Calu3 (cell line): ENCODE data around the gene PARD6B. TPM values are rescaled to one million over a fixed set of nuclear protein-coding genes. Genes with fewer than 3 reads are reported as not detected.

Experiments
- BruUV-seq: library from RNA; stranded (reverse); fragments of 400-500 nt; replicated peaks from 2 replicates; lab custom pipeline; 2021; lab: Mats Ljungman, UMichigan
- CTCF ChIA-PET: fragments of 300-600 bp; sonication (Branson Sonifier 250); formaldehyde crosslinking; loops from one replicate; lab custom pipeline; 2022; ENCODE audit warnings: antibody characterized with exemption; lab: Charles Lee
- DNase-seq: peaks from one replicate; pipeline ENCODE4 v3.0.0; 2022
- H3K27ac Mint-ChIP-seq: one replicate; pipeline ENCODE4 v1.8.0; 2022; ENCODE audit warnings: mixed read lengths; ENCODE audit not compliant: unreplicated experiment
- H3K27me3 Mint-ChIP-seq: one replicate; pipeline ENCODE4 v1.8.0; 2022; ENCODE audit warnings: mixed read lengths; ENCODE audit not compliant: unreplicated experiment
- H3K36me3 Mint-ChIP-seq: one replicate; pipeline ENCODE4 v1.8.0; 2022; ENCODE audit warnings: mild to moderate bottlenecking, moderate library complexity, mixed read lengths; ENCODE audit not compliant: insufficient read depth, unreplicated experiment
- H3K4me1 Mint-ChIP-seq: one replicate; pipeline ENCODE4 v1.8.0; 2022; ENCODE audit warnings: mild to moderate bottlenecking, low read depth, mixed read lengths; ENCODE audit not compliant: unreplicated experiment
- H3K4me3 Mint-ChIP-seq: one replicate; pipeline ENCODE4 v1.8.0; 2022; ENCODE audit warnings: mild to moderate bottlenecking, low read depth, moderate library complexity, mixed read lengths; ENCODE audit not compliant: unreplicated experiment
- H3K9me3 Mint-ChIP-seq: one replicate; pipeline ENCODE4 v1.8.0; 2022; ENCODE audit warnings: low read depth, mixed read lengths; ENCODE audit not compliant: unreplicated experiment
- intact Hi-C: fragments of 100-400 bp; cut with micrococcal nuclease; formaldehyde crosslinking; loops from one replicate; pipeline ENCODE4 v1.10.0; 2022; ENCODE audit not compliant: unreplicated experiment
- total RNA-seq: library from RNA; stranded (reverse); gene quantifications from 2 replicates; pipeline ENCODE4 v1.2.3, GENCODE V29; 2022
- TF ChIP-seq, protein P1 (sequence below): fragments of 200-600 bp; IDR thresholded peaks from one replicate; pipeline ENCODE4 v1.8.0; 2022; ENCODE audit warnings: antibody characterized with exemption; ENCODE audit not compliant: unreplicated experiment

PARD6B gene
- total RNA-seq, 1 experiment from 2014 or later: 114 TPM

DNA sequence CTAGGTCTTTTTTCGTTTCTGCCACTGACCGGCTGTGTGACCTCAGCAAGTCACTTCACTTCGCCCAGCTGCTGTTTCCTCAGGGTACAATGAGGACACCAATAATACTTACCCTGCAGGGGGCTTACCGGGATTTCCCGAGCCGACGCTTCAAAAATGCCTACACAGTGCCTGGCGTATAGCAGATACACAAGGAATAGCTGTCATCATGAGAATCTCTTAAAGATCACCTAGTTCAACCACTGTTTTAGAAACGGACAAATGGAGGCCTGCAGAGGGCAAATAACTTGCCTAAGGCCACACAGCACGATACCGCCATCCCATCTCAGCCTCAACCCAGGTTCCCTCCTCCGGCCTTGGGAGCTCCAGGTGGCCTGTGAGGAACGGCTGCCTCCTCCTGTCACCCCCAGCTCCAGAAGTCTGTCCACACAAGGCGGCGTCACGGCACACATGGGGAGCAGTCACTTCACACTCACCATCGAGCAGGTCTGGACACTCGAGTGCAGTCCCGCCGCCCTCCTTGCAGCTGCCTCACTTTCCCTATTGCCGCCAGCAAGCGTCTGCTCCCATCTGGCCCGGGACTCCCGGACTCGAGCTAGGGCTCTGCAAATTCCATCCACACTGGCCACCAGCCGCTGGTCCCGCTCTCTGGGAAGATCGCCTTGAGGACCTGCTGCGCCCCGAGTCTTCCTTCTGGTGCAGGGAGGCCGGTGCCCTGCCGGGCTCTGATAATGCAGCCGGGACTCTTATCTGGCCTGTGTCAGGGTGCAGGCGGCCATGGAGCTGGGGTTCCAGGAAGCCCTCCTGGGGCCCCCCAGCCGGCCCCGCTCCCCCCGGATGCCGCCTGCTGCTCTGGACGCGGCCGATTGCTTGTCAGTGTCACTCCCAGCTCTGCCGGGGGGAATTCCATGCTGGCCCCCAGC, 40.5 kb upstream of the PARD6B start, which contains the start of gene RIPOR3:
Gene RIPOR3 (minus strand): TSS at position 893 of the 923 bp plus-strand sequence. CDS start 414 bp downstream, at position 479.
- intact Hi-C loops: no loop called here
- H3K36me3 Mint-ChIP-seq: peaks cover 7% of the 10 kb centered on the region
- TF ChIP-seq, protein P1, sequence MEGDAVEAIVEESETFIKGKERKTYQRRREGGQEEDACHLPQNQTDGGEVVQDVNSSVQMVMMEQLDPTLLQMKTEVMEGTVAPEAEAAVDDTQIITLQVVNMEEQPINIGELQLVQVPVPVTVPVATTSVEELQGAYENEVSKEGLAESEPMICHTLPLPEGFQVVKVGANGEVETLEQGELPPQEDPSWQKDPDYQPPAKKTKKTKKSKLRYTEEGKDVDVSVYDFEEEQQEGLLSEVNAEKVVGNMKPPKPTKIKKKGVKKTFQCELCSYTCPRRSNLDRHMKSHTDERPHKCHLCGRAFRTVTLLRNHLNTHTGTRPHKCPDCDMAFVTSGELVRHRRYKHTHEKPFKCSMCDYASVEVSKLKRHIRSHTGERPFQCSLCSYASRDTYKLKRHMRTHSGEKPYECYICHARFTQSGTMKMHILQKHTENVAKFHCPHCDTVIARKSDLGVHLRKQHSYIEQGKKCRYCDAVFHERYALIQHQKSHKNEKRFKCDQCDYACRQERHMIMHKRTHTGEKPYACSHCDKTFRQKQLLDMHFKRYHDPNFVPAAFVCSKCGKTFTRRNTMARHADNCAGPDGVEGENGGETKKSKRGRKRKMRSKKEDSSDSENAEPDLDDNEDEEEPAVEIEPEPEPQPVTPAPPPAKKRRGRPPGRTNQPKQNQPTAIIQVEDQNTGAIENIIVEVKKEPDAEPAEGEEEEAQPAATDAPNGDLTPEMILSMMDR: no peak
- peak within 1 kb of the TSS; percentile 10 for H3K4me3 Mint-ChIP-seq
- no peak for DNase-seq
- H3K27me3 Mint-ChIP-seq: no peaks in the 10 kb centered on the region
- peak within 1 kb of the TSS; percentile 34 for H3K27ac Mint-ChIP-seq
- no TSS peak for BruUV-seq
- H3K4me1 Mint-ChIP-seq: peaks cover 23% of the 10 kb centered on the region
- H3K9me3 Mint-ChIP-seq: no peaks in the 10 kb centered on the region
- CTCF ChIA-PET: interaction anchor here (0.5 to 1.8 kb wide), 3 partner anchors 11 to 28 kb away, joined by 3 to 8 read pairs (median 4); no protein-coding TSS in a partner anchor

DNA sequence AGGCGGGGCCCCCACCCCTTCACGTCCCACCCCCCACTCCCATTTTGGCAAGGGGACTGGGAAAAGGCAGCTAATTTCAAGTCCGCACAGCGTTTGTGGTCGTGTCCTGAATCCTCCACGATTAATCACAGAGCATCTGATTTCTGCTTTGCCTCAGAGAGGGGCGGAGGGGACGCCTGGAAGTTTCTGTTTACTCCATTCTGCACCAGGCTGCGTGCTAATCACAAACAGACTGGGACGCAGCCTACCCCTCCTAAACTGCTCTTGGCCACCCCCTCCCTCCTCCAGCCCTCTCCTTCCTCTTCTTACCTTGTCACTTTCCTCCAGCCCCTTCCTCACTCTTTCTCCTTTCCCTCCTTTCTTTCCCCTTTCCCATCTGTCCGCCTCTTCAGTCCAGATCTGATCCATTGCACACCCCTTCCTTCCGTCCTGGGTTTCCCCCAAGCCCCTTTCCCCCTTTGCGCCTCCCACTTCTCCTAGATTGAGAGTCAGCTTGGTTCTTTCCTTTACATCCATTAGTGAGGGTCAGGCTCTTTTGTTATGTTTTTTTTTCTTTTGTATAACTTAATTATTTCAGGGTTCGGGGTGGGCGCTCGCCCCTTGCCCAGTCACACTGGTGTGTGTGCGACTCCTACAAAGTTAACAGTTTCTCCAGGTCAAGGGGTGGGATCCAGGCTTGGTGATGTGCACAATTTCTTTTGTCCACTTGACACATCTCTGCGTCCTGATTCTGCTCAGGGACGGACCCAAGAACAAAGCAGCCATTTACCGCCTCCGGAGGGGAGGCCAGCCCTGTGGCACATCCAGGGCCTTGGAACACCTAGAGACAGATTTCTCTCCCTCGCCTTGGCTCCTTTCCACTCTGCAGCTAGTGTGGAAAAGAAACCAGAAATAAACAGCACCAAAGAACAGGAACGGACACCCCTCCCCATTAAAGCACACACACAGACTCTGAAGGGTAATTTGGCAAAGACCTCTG, 39.5 kb upstream of the PARD6B start:
- no peaks in the 10 kb centered on the region for H3K27me3 Mint-ChIP-seq
- H3K4me3 Mint-ChIP-seq: no peak overlapping the region
- no TSS peak for BruUV-seq
- TF ChIP-seq, protein P1: no peak
- DNase-seq: no peak
- no peak overlapping the region for H3K27ac Mint-ChIP-seq
- CTCF ChIA-PET: interaction anchor here (0.6 kb wide), 1 partner anchor 22 kb away, joined by 7 read pairs; no protein-coding TSS in a partner anchor
- no peaks in the 10 kb centered on the region for H3K9me3 Mint-ChIP-seq
- peaks cover 7% of the 10 kb centered on the region for H3K36me3 Mint-ChIP-seq
- intact Hi-C loops: no loop called here
- H3K4me1 Mint-ChIP-seq: peaks cover 23% of the 10 kb centered on the region

DNA sequence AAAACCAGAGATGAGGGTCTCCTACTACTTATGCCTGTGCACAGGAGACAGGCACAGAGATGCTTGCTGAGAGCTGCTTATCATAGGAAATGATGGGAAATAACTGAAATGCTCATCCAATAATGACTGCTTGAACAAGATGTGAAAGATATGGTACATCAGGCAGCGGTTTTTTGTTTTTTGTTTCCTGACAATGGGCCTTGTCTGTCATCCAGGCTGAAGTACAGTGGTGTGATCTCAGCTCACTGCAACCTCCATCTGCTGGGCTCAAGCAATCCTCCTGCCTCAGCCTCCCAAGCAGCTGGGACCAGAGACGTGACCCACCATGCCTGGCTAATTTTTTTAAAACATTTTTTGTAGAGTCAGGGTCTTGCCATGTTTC, 38.8 kb upstream of the PARD6B start:
- BruUV-seq: no TSS peak
- CTCF ChIA-PET: no interaction called here
- no peaks in the 10 kb centered on the region for H3K9me3 Mint-ChIP-seq
- intact Hi-C loops: no loop called here
- H3K4me1 Mint-ChIP-seq: peaks cover 23% of the 10 kb centered on the region
- H3K36me3 Mint-ChIP-seq: peaks cover 7% of the 10 kb centered on the region
- H3K4me3 Mint-ChIP-seq: no peak overlapping the region
- no peak for DNase-seq
- no peaks in the 10 kb centered on the region for H3K27me3 Mint-ChIP-seq
- H3K27ac Mint-ChIP-seq: no peak overlapping the region
- TF ChIP-seq, protein P1: no peak

DNA sequence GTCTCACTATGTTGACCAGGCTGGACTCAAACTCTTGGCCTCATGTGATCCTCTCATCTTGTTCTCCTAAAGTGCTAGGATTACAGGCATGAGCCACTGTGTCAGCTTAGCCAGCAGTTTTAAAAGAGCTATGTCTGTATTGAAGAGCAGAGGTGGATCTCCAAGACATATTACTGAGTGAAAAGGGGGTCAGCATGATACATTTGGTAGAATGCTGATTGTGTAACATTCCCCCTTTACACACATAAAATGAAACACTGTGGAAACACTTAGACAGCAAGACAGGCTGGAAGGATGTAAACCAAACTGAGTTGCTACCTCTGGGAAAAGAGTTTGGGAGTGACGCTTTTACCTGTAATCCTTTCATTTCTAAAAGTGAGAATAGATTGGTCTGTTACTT, 38.4 kb upstream of the PARD6B start:
- H3K36me3 Mint-ChIP-seq: peaks cover 7% of the 10 kb centered on the region
- no peak for DNase-seq
- TF ChIP-seq, protein P1: no peak
- H3K27ac Mint-ChIP-seq: no peak overlapping the region
- H3K4me1 Mint-ChIP-seq: peaks cover 23% of the 10 kb centered on the region
- H3K4me3 Mint-ChIP-seq: no peak overlapping the region
- no peaks in the 10 kb centered on the region for H3K27me3 Mint-ChIP-seq
- CTCF ChIA-PET: no interaction called here
- intact Hi-C loops: no loop called here
- H3K9me3 Mint-ChIP-seq: no peaks in the 10 kb centered on the region
- no TSS peak for BruUV-seq
